ENCODE data around the gene FBXW9. TPM values are rescaled to one million over a fixed set of nuclear protein-coding genes. Genes with fewer than 3 reads are reported as not detected.

The FBXW9 gene
- total and polyA plus RNA-seq, 2 of the 13 experiments (the other 11 are each of a cell fraction or from before 2014, with no cell fraction given): 5.7 to 6.1 TPM

- TF ChIP-seq RERE (CRISPR knock-in tag; IDR thresholded peaks at IDR 0.05; ENCODE audit: low read depth) (no peak), BCL3 (CRISPR knock-in tag; IDR thresholded peaks at IDR 0.05) (no peak), MLLT10 (CRISPR knock-in tag; IDR thresholded peaks at IDR 0.05) (no peak), ZNF142 (CRISPR knock-in tag; IDR thresholded peaks at IDR 0.05) (no peak), ZNF572 (CRISPR knock-in tag; IDR thresholded peaks at IDR 0.05) (no peak), KLF6 (CRISPR knock-in tag; IDR thresholded peaks at IDR 0.05) (no peak), ATF2 (CRISPR knock-in tag; IDR thresholded peaks at IDR 0.05) (0 out of 2 replicates have a peak, but pooled peaks have one; percentile 12), ZNF761 (CRISPR knock-in tag; conservative IDR thresholded peaks at IDR 0.05) (peak; percentile 59; the same call in 1 of the 2 replicates), ZNF543 (CRISPR knock-in tag; IDR thresholded peaks at IDR 0.05) (no peak), ZNF574 (CRISPR knock-in tag; IDR thresholded peaks at IDR 0.05) (peak; percentile 30; the same call in 1 of the 2 replicates), NFYC (CRISPR knock-in tag; IDR thresholded peaks at IDR 0.05) (no peak)
Observed at GRCh38 chr19:12639901-12640613, 56.4 kb downstream of the FBXW9 start (continued).
